ENCODE measurements around the gene PALB2. TPM values are rescaled to one million over a fixed set of nuclear protein-coding genes. Genes with fewer than 3 reads are reported as not detected.

Gene PALB2
- total RNA-seq, 4 donors from 2014 or later = 6.9 to 13.3 (median 8.6) TPM

- Histone ChIP-seq H3K27me3 (no peaks in the 10 kb centered on the region), H3K4me3 (no peak overlapping the region), H3K27ac (replicated peaks in 1 of 4) (no peak overlapping the region), H3K9me3 (no peaks in the 10 kb centered on the region), H3K4me1 (peaks cover 0 to 2% (median under 1%) of the 10 kb centered on the region in 4 donors), H3K36me3 (peaks cover 11 to 66% (median 25%) of the 10 kb centered on the region in 4 donors)
- no peak for DNase-seq (ENCODE audit: extremely low spot score)
- no peak for TF ChIP-seq POLR2A (IDR thresholded peaks at IDR 0.05; ENCODE audit: low read depth)
- no peak for TF ChIP-seq EP300 (IDR thresholded peaks at IDR 0.05)
- no peak for TF ChIP-seq CTCF (IDR thresholded peaks at IDR 0.05)
- TF ChIP-seq POLR2AphosphoS5 (IDR thresholded peaks at IDR 0.05) = no peak
- intact Hi-C loops (cut with DNase I) = no loop called here
- WGBS = 86% methylated on average over 4 of the region's 4 CpGs
Observed at GRCh38 chr16:23650674-23651416, 9.7 kb upstream of the PALB2 start.

DNA sequence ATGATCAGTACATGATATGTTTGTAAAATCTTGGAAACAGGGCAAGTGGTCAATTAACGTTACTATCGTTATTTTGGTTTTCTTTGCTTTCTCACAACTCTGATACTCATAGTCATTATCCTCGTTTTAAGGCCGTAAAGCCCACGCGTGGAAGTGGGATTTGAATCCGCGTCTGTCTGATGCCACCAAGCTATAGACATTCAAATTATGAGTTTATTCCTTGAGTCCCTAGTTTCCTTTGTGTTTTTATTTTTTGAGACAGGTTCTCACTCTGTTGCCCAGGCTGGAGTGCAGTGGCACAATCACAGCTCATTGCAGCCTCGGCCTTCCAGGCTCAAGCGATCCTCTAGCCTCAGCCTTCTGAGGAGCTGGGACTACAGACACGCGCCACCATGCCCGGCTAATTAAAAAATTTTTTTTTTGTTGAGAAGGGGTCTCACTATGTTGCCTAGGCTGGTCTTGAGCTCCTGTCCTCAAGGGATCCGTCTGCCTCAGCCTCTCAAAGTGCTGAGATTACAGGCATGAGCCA is 1.2 kb upstream of the PALB2 start:
- no peak for DNase-seq (ENCODE audit: extremely low spot score)
- intact Hi-C loops (cut with DNase I) = loop anchor here (2.0 kb wide), 1 partner anchor 86 kb away; the partner anchor contains the start of genes EARS2 and UBFD1
- peaks cover 17 to 45% (median 33%) of the 10 kb centered on the region in 4 donors for H3K4me1 ChIP-seq
- no peaks in the 10 kb centered on the region for H3K9me3 ChIP-seq
- peak overlapping the region in 1 of 4 donors; percentile 83 for H3K27ac ChIP-seq (replicated peaks in 1 of 4)
- H3K4me3 ChIP-seq = peak overlapping the region; percentile 75 to 96 (median 88)
- TF ChIP-seq POLR2A (IDR thresholded peaks at IDR 0.05; ENCODE audit: low read depth) (no peak), POLR2AphosphoS5 (IDR thresholded peaks at IDR 0.05) (no peak), EP300 (IDR thresholded peaks at IDR 0.05) (no peak), CTCF (IDR thresholded peaks at IDR 0.05) (no peak)
- H3K36me3 ChIP-seq = peaks cover 22 to 47% (median 36%) of the 10 kb centered on the region in 4 donors
- H3K27me3 ChIP-seq = no peaks in the 10 kb centered on the region
- WGBS = 75% methylated on average over 14 of the region's 14 CpGs

- no peak for TF ChIP-seq POLR2AphosphoS5 (IDR thresholded peaks at IDR 0.05)
- no peak for TF ChIP-seq CTCF (IDR thresholded peaks at IDR 0.05)
- TF ChIP-seq POLR2A (IDR thresholded peaks at IDR 0.05; ENCODE audit: low read depth) = no peak
- no peak for TF ChIP-seq EP300 (IDR thresholded peaks at IDR 0.05)
- 0% methylated on average over 8 of the region's 8 CpGs for WGBS
- Histone ChIP-seq H3K27ac (replicated peaks in 1 of 4) (peak overlapping the region; percentile 83 to 89 (median 83)), H3K27me3 (no peaks in the 10 kb centered on the region), H3K9me3 (no peaks in the 10 kb centered on the region), H3K4me3 (peak overlapping the region; percentile 75 to 96 (median 88)), H3K4me1 (peaks cover 17 to 41% (median 31%) of the 10 kb centered on the region in 4 donors), H3K36me3 (peaks cover 17 to 51% (median 36%) of the 10 kb centered on the region in 4 donors)
- no peak for DNase-seq (ENCODE audit: extremely low spot score)
- intact Hi-C loops (cut with DNase I) = no loop called here
Observed at GRCh38 chr16:23640615-23640930, 537 bp downstream of the PALB2 start.

DNA sequence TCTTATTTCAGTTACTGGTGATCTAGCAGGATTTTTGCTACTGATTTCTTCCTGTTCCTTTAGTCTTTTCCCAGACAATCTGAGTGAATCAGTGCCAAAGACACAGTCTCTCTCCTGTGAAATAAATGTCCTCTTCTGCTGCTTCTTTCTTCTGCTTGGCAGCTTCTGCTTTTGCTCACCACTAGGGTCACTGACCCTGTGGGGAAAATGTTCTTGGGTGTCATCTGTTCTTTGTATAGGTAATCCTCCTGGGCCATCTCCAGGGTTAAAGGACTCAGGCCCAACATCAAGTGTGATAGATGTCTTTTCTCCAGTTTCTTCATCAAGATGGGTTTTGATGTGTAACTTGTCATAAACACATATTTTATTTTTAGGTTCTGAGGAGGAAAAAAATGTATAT is 5.2 kb downstream of the PALB2 start:
- H3K36me3 ChIP-seq = peaks cover 10 to 63% (median 43%) of the 10 kb centered on the region in 4 donors
- H3K9me3 ChIP-seq = no peaks in the 10 kb centered on the region
- no peak overlapping the region for H3K27ac ChIP-seq (replicated peaks in 1 of 4)
- H3K4me1 ChIP-seq = peaks cover 9 to 20% (median 15%) of the 10 kb centered on the region in 4 donors
- H3K4me3 ChIP-seq = no peak overlapping the region
- no peak for TF ChIP-seq POLR2AphosphoS5 (IDR thresholded peaks at IDR 0.05)
- TF ChIP-seq CTCF (IDR thresholded peaks at IDR 0.05) = no peak
- no peak for TF ChIP-seq EP300 (IDR thresholded peaks at IDR 0.05)
- TF ChIP-seq POLR2A (IDR thresholded peaks at IDR 0.05; ENCODE audit: low read depth) = no peak
- no peaks in the 10 kb centered on the region for H3K27me3 ChIP-seq
- intact Hi-C loops (cut with DNase I) = no loop called here
- DNase-seq (ENCODE audit: extremely low spot score) = no peak
